Activated CD4-positive, CD25-positive, alpha-beta regulatory T cell treated with anti-CD3 and anti-CD28 coated beads, Interleukin-2, amount 50 U/mL, for 24 hours (primary cell): ENCODE results near the gene SELPLG.
"Not testable (repeated sequence)": the region's sequence is repeated elsewhere in the genome, so short reads cannot be mapped to it uniquely, and the experiment has no call there.

Source experiments
- ATAC-seq, 2 donors: fragments of 150-1000 bp; cut with Tn5 transposase; one replicate each; pipeline ENCODE4 v1.10.0; 2021; ENCODE audit warnings: mild to moderate bottlenecking in 1 of 2, moderate library complexity in 1 of 2

Gene SELPLG, protein sequence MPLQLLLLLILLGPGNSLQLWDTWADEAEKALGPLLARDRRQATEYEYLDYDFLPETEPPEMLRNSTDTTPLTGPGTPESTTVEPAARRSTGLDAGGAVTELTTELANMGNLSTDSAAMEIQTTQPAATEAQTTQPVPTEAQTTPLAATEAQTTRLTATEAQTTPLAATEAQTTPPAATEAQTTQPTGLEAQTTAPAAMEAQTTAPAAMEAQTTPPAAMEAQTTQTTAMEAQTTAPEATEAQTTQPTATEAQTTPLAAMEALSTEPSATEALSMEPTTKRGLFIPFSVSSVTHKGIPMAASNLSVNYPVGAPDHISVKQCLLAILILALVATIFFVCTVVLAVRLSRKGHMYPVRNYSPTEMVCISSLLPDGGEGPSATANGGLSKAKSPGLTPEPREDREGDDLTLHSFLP

DNA sequence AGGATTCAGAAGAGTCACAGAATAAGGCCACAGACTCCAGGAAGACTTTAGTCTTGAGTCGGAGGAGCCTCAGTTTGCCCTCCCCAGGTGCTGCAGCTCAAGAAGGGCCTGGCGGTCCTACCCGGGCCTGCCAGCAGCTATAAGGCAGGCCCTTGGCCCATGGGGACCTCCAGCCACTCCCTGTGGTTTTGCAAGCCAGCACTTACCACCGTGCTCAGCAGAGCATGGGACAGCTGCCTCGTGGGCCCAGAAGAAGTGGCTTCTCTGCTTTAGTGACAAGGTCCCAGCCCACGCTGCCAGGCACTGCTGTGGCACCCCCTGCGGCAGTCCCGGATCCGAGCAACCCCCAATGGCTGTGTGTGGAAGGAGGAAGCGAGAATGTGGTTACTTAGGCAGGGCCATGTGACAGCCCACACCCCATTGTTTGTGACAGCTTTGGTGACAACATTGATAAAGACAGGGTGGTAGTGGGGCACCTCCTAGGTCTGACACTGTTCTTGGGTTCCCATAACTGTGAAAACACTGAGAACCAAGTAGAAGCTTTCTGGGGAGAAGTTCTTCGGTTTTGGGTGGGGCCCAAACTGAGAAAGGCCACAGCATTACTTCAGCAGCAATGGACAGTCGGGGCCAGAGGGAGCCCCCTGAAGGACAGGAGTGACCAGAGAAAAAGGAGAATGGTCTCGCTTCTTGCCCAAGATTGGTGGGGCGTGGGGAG lies at the start of gene SELPLG:
TSS of gene SELPLG (minus strand) at position 361 of the 715 bp plus-strand sequence. CDS start 9,587 bp downstream, outside the sequence.
- peak; percentile 65 to 67 for ATAC-seq

DNA sequence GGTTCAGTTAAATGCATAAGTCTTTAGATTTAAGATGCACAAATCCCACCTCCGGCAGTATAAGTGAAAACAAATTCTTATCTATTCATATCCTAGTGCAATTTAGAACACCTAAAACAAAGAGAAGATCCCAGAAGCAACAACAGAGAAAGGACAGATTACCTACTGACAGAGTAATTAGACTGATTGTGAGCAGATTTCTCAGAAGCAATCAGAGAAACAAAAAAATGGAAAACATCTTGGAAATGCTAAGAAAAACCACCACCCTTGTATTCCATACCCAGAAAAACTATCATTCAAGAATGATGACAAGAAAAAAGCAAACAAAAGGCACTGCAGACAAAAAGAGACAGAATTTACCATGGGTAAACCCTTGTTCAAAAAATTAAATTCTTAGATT lies 47.6 kb upstream of the SELPLG start:
- ATAC-seq, result no peak

DNA sequence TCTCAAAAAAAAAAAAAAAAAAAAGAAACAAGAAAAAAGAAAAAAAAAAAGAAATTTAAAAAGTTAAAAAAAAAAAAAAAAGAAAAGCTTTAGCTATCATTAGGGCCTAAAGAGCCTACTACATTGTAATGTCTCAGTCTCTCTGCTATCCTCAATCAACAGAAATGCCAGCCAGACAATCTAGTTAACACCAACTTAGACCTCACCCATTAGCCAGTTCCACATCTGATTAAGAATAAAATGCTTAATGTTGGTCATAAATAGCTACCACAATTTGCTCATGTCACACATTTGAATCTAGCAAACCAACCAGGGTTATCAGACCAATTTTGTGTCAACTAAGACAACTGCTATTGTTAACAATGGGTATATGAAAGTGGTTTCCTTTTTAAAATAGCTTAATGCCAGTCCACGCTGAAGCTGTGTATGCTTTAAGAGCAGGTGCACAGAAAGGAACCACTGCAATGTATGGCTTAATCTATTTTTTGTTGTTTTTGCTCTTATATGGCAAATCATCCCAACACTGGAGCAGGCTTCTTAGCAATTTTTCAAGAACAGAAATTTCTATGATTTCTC lies 45.5 kb upstream of the SELPLG start:
- ATAC-seq, result no peak

DNA sequence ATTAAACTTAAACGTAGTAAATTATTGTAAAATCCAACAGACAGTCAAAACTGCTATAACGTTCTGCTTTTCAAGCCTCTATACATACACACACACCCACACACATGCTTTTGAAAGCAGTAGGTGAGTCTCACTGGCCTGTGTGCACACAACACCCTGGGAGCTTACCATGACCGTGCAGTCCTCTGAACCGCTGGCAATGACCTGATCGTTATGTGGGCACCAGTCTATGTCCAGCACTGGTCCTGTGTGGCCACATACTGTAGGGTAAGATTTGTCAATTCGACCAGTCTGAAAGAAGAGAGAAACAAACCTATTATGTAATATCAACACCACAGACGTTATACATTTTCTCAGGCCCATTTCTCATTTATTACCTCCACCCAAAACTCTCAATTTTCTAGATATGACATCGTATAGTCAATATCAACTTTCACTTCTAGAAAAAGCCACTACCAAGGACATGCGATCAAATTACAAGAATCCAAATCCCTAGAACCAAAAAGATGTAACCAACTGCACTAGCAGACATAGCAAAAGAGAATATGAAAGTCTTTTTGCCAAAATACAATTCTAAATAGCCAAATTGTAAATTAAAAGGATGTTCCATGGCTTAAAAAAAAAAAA lies 44.5 kb upstream of the SELPLG start:
- no peak for ATAC-seq

DNA sequence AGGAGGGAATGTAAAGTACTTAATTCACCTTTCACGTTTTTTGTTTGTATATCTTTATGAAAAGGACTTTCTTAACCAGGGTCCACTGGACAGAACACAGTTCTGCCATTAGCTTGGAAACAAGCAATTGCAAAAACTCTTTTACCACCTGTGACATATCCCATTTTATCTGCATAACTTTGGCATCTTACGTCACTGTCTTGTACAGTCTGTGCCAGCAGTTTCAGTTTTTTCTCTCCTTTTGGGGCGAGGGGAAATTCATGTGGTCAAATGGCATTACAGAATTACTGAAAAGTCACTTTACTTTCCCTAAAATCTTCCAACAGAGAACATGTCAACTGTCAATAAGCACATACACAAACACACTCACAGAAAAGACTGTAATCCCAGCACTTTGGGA lies 43.7 kb upstream of the SELPLG start:
- ATAC-seq, result no peak

DNA sequence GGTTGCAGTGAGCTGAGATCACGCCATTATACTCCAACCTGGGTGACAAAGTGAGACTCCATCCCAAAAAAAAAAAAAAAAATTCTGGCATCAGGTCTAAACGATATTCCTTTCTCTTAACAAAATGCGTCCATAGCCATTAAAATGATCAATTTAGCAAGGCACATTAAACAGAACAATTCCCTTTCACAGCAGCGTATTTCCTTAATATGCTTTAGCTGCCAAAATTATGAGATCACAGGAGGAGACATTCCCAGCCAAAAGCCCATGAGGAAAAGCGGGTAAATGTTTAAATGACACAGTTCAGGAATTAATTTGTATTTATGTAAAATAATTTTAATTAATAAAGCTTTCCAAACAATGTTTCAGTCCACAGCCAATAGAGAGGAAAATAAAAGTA lies 43.0 kb upstream of the SELPLG start:
- ATAC-seq, result no peak

DNA sequence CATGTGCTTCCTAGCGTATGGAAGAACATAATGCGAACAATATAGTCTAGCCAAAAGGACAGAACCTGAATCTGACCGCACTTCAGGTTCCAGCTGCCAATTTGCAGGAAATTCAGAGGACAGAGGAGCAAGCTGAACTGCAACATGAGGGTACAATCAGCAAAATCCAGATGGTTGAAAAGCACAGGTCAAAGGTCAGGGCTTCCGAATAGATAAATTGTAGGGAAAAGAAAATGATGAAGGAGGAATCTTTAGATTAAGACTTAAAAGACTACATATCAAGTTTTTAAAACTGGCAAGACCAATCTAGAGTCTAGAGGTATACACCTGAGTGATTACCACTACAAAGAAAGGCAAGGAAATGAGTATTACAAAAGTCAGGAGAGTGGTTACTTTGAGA lies 42.1 kb upstream of the SELPLG start:
- ATAC-seq, result no peak

DNA sequence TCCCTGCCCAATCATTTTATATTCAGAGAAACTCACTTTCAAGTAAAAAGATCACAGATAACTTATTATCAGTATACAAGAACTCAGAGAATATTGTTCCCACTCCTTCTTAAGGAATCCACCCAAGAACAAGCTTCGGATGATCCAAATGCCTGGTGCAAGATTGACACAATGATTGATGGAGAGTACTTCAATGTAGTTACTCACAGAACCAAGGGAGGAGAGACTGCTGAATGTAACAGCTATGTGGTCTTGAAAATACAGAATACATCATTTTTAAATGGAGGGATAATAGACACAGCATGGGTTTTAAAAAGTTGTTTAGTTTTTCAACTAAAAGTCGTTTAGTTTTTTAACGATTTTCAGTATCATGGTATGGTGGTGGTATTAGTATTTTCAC lies 38.4 kb upstream of the SELPLG start:
- no peak for ATAC-seq

DNA sequence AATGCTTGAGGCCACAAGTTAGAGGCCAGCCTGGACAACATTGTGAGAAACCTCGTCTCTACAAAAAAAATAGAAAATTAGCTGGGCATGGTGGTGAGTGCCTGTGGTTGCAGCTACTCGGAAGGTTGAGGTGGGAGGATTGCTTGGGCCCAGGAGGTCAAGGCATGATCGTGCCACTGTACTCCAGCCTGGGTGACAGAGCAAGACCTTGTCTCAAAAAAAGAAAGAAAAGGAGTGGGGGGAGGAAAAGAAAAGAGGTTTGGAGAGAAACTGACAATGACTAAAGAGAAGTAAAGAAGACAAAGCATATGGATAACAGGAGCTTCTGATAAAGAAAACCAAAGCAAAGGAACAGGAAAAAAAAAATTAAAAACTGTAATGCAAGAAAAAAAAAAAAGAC lies 37.4 kb upstream of the SELPLG start:
- no peak for ATAC-seq

DNA sequence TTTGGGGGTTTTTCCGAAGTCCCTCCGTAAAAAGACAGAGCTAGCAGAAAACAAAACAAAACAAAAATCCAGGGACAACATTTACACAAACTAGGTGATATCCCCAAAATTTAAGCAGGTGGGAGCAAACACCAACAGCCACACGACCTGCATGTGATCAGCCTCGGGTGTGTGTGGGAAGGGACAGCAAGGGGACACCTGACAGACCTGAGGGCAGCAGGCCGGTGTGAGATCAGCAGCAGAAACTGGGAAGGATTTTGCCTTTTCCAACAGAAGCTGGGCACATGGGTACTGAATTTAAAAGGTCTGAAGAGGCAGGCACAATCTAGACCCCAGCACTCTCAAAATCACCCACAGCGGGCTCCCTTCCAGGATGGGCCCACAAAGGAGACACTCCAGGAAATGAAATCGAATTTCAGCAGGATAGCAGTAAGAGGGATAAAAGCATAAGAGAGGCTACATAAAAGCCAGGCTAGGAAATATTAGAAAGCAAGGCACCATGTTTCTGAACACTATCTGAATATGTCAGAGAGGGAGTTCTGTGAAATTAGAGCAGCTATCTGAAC lies 36.5 kb upstream of the SELPLG start:
- ATAC-seq, result no peak

DNA sequence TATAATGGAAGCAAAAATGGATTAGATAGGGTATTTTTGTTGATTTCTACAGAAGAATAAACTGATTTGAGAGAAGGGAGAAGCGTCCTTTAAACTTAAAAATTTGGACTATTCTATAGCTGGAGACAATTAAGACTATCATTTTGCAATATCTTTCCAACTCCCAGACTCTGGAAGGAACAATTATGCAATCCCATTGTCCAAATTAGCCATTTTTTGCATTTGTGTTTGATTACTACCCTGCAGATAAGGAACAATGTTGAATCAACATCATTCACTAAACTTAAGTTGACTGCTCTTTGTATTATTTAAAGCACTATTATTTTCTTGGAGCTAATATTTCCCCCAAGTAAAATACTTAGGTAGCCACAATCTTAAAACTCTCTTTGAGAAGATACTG lies 34.8 kb upstream of the SELPLG start:
- ATAC-seq, result no peak

DNA sequence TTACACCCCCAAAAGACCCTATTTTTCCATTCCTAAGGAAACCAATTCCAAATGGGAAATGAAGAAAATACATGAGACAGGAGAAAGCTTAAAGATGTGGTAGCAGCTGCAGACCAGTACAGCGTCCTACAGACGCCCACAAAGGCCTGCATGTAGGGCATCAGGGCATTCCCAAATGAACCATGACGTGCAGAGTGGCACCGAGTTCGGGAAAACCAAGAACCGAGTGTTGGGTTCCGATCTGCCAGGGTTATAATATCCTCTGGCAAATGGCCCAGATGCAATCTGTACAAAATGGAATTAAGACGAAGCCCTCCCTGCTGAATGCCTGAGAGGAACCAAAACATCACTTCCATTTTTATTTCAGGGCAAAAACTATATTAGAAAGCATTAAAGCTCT lies 34.4 kb upstream of the SELPLG start:
- no peak for ATAC-seq

DNA sequence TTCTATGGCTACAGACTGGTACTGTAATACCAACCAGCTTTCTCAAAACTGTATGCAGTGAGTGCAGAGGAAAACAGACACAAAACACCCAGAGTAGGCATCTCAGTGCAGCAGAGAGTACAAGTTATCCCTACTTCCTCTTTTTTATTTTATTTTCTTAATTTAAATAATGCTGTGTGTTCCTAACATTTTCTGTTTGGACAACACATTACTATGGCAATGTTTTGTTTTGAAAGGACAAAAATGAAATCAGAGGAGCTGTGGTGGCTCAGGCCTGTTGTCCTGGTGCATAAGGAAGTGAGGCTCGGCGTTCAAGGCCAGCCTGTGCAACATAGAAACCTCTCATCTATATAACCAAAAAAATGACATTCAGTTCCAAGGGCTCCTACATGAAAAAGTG lies 33.7 kb upstream of the SELPLG start:
- ATAC-seq, result no peak

DNA sequence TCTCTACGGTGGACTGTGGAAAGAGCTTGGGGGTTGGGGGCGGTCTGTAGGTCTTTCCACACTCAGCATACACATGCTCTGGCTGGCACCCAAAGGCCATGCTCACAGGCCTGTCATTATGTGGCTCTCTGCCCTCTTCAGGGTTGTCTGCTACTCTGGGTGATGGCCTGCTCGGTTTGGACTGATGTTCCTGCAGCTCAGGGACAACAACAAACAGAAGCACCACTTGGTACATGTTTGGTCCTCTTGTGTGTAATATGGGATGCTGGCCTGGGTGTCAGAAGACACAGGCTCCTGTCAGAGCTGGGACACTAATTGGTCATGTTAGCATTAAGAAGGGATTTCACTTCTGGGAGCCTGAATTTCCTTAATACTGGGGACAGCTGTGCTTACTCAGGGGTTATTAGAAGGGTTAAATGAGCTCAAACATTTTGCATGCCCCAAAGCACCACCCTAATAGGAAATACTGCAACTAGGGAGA lies 32.7 kb upstream of the SELPLG start:
- no peak for ATAC-seq

DNA sequence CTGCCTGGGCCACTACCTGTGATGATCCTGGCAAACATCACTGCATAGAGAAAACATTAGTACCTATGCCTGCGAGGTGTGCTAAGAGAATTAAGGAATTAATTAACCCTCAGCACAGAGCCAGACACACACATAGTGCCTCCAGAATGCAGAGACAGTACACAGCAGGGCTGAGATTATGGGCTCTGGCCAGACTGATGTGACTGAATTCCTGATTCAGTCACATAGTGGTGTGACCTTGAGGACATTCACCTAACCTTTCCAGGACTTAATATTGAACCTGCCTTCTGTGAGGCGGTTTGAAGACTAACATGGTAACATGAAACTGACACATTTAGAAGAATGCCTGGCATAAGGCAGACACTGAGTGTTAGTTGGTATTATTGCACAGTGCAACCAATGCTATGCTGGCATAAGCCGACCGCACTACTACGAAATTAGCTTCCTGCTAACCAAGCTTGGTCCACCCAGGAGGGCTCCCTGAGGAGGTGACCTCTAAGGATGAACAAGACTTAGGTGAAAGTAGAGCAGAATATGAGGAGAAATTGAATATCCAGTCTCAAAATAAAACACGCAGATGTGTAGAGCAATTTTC lies 32.0 kb upstream of the SELPLG start:
- no peak for ATAC-seq

DNA sequence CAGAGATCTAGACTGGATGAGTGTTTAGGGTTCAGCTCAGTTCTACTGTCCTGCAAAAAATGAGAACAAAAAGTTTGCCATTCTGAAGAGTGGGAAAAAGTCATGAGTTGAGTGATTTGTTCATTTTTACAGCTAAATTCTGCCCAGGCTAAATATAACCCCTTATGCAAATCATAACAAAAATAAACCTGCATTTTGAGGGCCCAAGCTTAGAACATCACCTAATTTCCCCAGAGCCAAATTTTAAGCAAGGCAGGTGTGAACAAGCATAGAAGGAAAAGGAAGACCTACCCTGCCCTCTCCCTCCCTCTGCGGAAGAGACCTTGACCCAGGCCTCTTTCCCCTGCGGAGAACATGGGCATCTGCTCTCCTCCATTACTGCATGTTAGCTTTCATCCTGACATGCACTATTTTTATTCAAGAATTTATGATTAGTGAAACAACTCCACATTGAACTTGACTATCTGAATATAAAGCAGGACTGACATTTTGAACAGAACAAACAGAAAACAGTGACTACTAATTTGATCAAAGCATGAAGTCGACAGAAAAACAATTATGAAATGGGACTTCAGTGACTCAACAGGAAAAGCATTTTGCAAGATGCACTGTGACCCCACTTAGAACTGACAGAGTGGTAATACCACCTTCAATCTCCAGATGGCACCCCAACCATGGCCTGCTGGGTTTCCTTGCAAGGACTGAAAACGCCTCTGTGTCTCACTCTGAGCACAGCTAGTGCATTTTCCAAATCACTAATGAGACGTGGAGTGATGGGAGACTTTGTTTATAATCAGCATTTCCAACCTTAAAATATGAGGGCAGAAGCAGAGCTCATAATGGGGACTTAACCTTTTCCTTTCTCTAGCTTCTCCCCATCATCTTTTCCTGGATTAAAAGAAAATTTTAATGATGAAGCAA lies 30.9 kb upstream of the SELPLG start:
- ATAC-seq, result peak; percentile 94

DNA sequence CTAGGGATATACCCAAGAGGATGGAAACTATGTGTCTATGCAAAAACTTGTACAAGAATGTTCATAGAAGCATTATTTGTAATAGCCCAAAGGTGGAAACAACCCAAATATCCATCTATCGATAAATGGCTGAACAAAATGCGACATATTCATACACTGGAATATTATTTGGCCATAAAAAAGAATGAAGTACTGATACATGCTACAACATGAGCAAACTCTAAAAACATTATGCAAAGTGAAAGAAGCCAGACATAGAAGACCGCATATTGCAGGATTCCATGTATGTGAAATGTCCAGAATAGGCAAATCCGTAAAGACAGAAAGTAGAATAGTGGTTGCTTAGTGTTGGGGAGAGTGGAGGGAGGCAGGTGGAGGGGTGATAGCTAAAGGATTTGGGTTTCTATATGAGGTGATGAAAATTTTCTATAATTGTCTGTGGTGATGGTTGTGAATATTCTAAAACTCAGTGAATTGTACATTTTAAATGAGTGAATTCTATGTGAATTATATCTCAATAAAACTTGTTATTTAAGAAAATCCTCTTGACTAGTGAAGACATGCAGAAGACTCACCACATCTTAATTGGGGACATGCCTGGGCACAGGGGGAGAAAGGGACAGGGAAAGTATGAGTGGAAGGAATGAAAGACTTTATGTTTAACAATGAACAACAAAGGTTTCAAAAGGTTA lies 29.8 kb upstream of the SELPLG start:
- no peak for ATAC-seq

DNA sequence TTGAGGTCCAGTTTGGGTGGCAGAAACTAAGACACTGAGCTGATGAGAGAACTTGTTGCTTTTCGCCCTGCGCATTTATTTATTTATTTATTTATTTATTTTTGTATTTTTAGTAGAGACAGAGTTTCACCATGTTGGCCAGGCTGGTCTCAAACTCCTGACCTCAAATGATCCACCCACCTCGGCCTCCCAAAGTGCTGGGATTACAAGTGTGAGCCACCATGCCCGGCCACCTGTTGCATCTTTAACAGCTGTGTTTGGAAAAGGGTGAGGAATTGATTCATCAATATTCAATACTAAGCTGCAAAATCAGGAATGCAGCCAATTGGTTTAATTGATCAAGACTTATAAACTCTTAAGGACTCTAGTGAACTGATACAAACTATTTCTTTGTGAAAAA lies 24.4 kb upstream of the SELPLG start:
- ATAC-seq, result not testable (repeated sequence)

DNA sequence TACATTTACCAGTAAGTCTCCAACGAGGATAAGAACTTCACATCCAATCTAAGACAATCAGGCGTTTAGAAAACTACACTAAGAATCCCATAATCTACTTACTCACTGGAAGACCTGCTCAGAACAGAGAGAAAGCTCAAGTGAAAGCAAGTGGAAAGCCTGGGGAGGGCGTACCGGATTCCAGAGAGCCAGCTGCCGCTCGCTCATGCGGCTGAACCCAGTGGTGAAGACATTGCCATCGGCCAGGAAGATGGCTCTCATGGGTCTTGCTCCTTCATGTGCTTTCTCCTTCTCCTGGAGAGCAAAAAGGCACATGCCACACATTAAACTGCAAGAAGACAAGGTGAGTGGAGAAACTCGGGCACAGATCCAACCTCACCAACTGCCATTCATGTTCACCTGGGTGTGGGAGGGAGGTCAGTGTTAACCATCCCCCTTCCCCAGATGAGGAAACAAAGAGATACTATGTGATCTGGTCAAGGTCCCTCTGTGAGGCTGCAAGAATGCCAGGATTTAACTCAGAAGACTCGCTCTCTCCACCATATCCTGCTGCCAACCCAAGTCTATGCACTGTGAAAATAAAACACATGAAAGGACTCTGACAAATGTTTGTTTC lies 23.5 kb upstream of the SELPLG start:
- ATAC-seq, result no peak

DNA sequence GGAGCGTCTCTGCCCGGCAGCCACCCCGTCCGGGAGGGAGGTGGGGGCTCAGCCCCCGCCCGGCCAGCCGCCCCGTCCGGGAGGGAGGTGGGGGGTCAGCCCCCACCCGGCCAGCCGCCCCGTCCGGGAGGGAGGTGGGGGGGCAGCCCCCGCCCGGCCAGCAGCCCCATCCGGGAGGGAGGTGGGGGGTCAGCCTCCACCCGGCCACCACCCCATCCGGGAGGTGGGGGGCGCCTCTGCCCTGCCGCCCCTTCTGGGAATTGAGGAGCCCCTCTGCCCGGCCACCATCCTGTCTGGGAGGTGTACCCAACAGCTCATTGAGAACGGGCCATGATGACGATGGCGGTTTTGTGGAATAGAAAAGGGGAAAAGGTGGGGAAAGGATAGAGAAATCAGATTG lies 22.6 kb upstream of the SELPLG start:
- ATAC-seq, result not testable (repeated sequence)
